ENCODE data around the gene TOR1B.
"Not testable (repeated sequence)": the region's sequence is repeated elsewhere in the genome, so short reads cannot be mapped to it uniquely, and the experiment has no call there.

TOR1B gene

GRCh38 chr9:129783516-129784361 is 19.2 kb upstream of the TOR1B start:
- in situ Hi-C loops (cut with MboI; ENCODE audit: low pct_unique_long_range_greater_than_20kb, low sequenced_read_pairs, unreplicated experiment), result loop anchor here (10.0 to 25.0 kb wide), 3 partner anchors 49 to 646 kb away; partner anchors contain the start of gene PRRX2
- TF ChIP-seq CTCF (IDR thresholded peaks at IDR 0.05; ENCODE audit: extremely low read depth, insufficient read depth, missing control alignments), result peak; percentile 84
- DNase-seq (ENCODE audit: low spot score), result peak; percentile 87

- not testable (repeated sequence) for DNase-seq (ENCODE audit: low spot score)
- in situ Hi-C loops (cut with MboI; ENCODE audit: low pct_unique_long_range_greater_than_20kb, low sequenced_read_pairs, unreplicated experiment), result loop anchor here (10.0 to 25.0 kb wide), 3 partner anchors 50 to 648 kb away; partner anchors contain the start of gene PRRX2
Observed at GRCh38 chr9:129784970-129785369, 18.0 kb upstream of the TOR1B start.

GRCh38 chr9:129785866-129786265 is 17.1 kb upstream of the TOR1B start:
- in situ Hi-C loops (cut with MboI; ENCODE audit: low pct_unique_long_range_greater_than_20kb, low sequenced_read_pairs, unreplicated experiment), result loop anchor here (10.0 to 25.0 kb wide), 3 partner anchors 51 to 649 kb away; partner anchors contain the start of gene PRRX2
- TF ChIP-seq CTCF (IDR thresholded peaks at IDR 0.05; ENCODE audit: extremely low read depth, insufficient read depth, missing control alignments), result no peak

GRCh38 chr9:129786481-129786880 is 16.5 kb upstream of the TOR1B start:
- TF ChIP-seq CTCF (IDR thresholded peaks at IDR 0.05; ENCODE audit: extremely low read depth, insufficient read depth, missing control alignments), result no peak
- no peak for DNase-seq (ENCODE audit: low spot score)
- in situ Hi-C loops (cut with MboI; ENCODE audit: low pct_unique_long_range_greater_than_20kb, low sequenced_read_pairs, unreplicated experiment), result loop anchor here (10.0 to 25.0 kb wide), 3 partner anchors 52 to 649 kb away; partner anchors contain the start of gene PRRX2

More at GRCh38 chr9:129785866-129786265, 17.1 kb upstream of the TOR1B start:
- no peak for DNase-seq (ENCODE audit: low spot score)

GRCh38 chr9:129794549-129794948 is 8.4 kb upstream of the TOR1B start:
- no peak for TF ChIP-seq CTCF (IDR thresholded peaks at IDR 0.05; ENCODE audit: extremely low read depth, insufficient read depth, missing control alignments)
- in situ Hi-C loops (cut with MboI; ENCODE audit: low pct_unique_long_range_greater_than_20kb, low sequenced_read_pairs, unreplicated experiment), result loop anchor here (25.0 kb wide), 2 partner anchors 132 to 657 kb away; partner anchors contain the start of gene PRRX2

GRCh38 chr9:129796029-129796428 is 7.0 kb upstream of the TOR1B start:
- not testable (repeated sequence) for DNase-seq (ENCODE audit: low spot score)
- in situ Hi-C loops (cut with MboI; ENCODE audit: low pct_unique_long_range_greater_than_20kb, low sequenced_read_pairs, unreplicated experiment), result loop anchor here (25.0 kb wide), 2 partner anchors 134 to 659 kb away; partner anchors contain the start of gene PRRX2

More at GRCh38 chr9:129794549-129794948, 8.4 kb upstream of the TOR1B start:
- DNase-seq (ENCODE audit: low spot score), result no peak

- DNase-seq (ENCODE audit: low spot score), result no peak
- no peak for TF ChIP-seq CTCF (IDR thresholded peaks at IDR 0.05; ENCODE audit: extremely low read depth, insufficient read depth, missing control alignments)
- in situ Hi-C loops (cut with MboI; ENCODE audit: low pct_unique_long_range_greater_than_20kb, low sequenced_read_pairs, unreplicated experiment), result loop anchor here (25.0 kb wide), 2 partner anchors 137 to 662 kb away; partner anchors contain the start of gene PRRX2
Observed at GRCh38 chr9:129798973-129799372, 4.0 kb upstream of the TOR1B start.
